HEK293T (cell line): ENCODE measurements around the gene ING5.

Source experiments
- BHLHE40 ChIP-seq: fragments of 450-650 bp; IDR thresholded peaks from 2 replicates; pipeline ENCODE4 v1.6.1; 2016; ENCODE audit warnings: mild to moderate bottlenecking, moderate library complexity, borderline replicate concordance
- FOXK2 ChIP-seq: fragments of 450-650 bp; IDR thresholded peaks from 2 replicates; pipeline ENCODE4 v1.6.1; 2016; ENCODE audit warnings: mild to moderate bottlenecking
- FOXM1 ChIP-seq: fragments of 450-650 bp; IDR thresholded peaks from 2 replicates; pipeline ENCODE4 v1.6.1; 2017; ENCODE audit warnings: mild to moderate bottlenecking, borderline replicate concordance
- NFRKB ChIP-seq: fragments of 450-650 bp; IDR thresholded peaks from 2 replicates; pipeline ENCODE4 v1.6.1; 2016; ENCODE audit warnings: mild to moderate bottlenecking, moderate library complexity
- SP1 ChIP-seq: fragments of 450-650 bp; IDR thresholded peaks from 2 replicates; pipeline ENCODE4 v1.6.1; 2017
- SUZ12 ChIP-seq: fragments of 450-650 bp; IDR thresholded peaks from 2 replicates; pipeline ENCODE4 v1.6.1; 2016; ENCODE audit warnings: mild to moderate bottlenecking
- ZNF384 ChIP-seq: fragments of 450-650 bp; IDR thresholded peaks from 2 replicates; pipeline ENCODE4 v1.6.1; 2016

DNA sequence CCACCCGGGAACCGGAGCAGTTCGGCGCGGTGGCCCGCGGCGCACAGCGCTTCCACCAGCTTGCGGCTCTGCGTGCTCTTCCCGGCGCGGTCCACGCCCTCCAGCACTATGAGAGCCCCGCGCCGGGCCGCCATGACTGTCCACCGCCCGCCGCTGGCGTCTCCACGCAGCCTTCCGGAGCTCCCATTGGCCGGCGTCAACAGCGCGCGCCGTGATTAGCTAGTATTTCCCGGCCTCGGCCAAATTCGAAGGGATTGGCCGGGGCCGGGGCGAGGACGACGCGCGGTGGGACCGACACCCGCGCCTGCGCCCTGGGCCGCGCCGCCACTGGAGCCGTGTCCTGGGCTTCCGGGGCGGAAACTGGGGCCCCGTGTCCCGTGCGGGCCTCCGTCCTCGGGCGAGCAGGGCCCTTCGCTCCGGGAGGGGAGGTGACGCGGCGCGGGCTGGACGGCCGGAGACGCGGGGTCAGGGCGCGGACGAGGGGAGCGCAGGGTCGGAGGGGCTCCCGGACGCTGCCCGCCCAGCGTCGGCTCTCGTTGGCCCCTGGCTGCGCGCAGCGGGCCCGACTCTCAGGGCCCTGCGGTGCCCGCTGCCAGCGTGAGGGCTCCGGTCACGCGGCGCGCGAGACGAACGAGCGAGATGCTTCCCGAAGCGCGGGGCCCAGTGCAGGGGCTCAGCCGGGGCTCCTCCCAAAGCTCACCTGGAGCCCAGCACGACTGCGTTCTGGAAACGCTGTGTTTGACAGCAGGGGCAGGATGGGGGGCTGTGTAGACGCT is 15.0 kb upstream of the ING5 start, which contains the start of gene DTYMK:
- TF ChIP-seq BHLHE40 = no peak
- TF ChIP-seq FOXM1 = peak; percentile 69; the same call in 1 of the 2 replicates
- no peak for TF ChIP-seq FOXK2
- TF ChIP-seq ZNF384 = no peak
- no peak for TF ChIP-seq SP1
- no peak for TF ChIP-seq NFRKB
- TF ChIP-seq SUZ12 = no peak
